Thoracic aorta (tissue), 2 donors: ENCODE results near the gene METAP1. TPM values are rescaled to one million over a fixed set of nuclear protein-coding genes. Genes with fewer than 3 reads are reported as not detected.
"Not testable (repeated sequence)": the region's sequence is repeated elsewhere in the genome, so short reads cannot be mapped to it uniquely, and the experiment has no call there.

Experiments
- ATAC-seq: fragments of 150-250 bp; one replicate; pipeline ENCODE4 v1.8.0; 2017; ENCODE audit warnings: low read depth; ENCODE audit not compliant: insufficient number of reproducible peaks, low FRiP score
- DNase-seq: peaks from one replicate; pipeline ENCODE4 v3.0.0-alpha.2; 2020; ENCODE audit warnings: low spot score
- H3K27ac ChIP-seq, 2 donors: fragments of 200-600 bp; sonication (generic); 1 replicate in 1 of 2; 2 replicates in 1 of 2; pipeline ENCODE4 v1.5.1; 2016; ENCODE audit warnings: mild to moderate bottlenecking in 2 of 2, moderate library complexity in 2 of 2
- H3K27me3 ChIP-seq: fragments of 200-600 bp; sonication (generic); replicated peaks from 2 replicates; pipeline ENCODE4 v1.6.0; 2016; ENCODE audit warnings: mild to moderate bottlenecking; ENCODE audit not compliant: insufficient read depth
- H3K36me3 ChIP-seq: fragments of 200-600 bp; sonication (generic); one replicate; pipeline ENCODE4 v1.5.1; 2016
- H3K4me1 ChIP-seq, 2 donors: fragments of 200-600 bp; sonication (generic); 1 replicate in 1 of 2; 2 replicates in 1 of 2; pipeline versions ENCODE4 v1.5.1 to v1.6.0; 2016; ENCODE audit warnings: low read depth in 2 of 2, mild to moderate bottlenecking in 1 of 2; ENCODE audit not compliant: control insufficient read depth in 1 of 2
- H3K4me3 ChIP-seq: fragments of 200-600 bp; sonication (generic); 2 replicates; pipeline ENCODE4 v1.5.1; 2016; ENCODE audit warnings: mild to moderate bottlenecking
- H3K9me3 ChIP-seq: fragments of 200-600 bp; sonication (generic); 2 replicates; pipeline ENCODE4 v1.5.1; 2016
- total RNA-seq, 2 donors: library from RNA; depleted of rRNA; stranded (reverse); fragments of >200 nt; gene quantifications; one replicate each; pipeline versions ENCODE4 v1.1.0 to v1.2.3, GENCODE V29; 2016
- TF ChIP-seq, protein P1 (sequence below): fragments of 200-600 bp; sonication (generic); IDR thresholded peaks from one replicate; pipeline ENCODE4 v1.5.1; 2019; ENCODE audit warnings: antibody characterized with exemption

Gene METAP1
- total RNA-seq, 2 donors from 2014 or later: 39.7 to 54.9 TPM

DNA sequence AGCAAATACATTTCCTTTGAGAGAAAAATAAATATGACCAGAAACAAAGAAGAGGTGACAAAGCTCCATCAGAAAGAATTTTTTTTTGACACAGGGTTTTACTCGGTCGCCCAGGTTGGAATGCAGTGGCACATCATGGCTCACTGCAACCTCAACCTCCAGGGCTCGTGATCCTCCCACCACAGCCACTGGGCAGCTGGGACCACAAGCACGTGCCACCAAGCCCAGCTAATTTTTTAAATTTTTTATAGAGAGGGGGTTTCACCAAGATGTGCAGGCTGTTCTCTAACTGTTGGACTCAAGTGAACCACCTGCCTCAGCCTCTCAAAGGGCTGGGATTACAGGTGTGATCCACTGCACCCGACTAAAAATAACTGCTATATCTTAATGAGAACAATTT is 82.8 kb downstream of the METAP1 start:
- TF ChIP-seq, protein P1, sequence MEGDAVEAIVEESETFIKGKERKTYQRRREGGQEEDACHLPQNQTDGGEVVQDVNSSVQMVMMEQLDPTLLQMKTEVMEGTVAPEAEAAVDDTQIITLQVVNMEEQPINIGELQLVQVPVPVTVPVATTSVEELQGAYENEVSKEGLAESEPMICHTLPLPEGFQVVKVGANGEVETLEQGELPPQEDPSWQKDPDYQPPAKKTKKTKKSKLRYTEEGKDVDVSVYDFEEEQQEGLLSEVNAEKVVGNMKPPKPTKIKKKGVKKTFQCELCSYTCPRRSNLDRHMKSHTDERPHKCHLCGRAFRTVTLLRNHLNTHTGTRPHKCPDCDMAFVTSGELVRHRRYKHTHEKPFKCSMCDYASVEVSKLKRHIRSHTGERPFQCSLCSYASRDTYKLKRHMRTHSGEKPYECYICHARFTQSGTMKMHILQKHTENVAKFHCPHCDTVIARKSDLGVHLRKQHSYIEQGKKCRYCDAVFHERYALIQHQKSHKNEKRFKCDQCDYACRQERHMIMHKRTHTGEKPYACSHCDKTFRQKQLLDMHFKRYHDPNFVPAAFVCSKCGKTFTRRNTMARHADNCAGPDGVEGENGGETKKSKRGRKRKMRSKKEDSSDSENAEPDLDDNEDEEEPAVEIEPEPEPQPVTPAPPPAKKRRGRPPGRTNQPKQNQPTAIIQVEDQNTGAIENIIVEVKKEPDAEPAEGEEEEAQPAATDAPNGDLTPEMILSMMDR: no peak
- no peak for ATAC-seq
- Histone ChIP-seq H3K27ac (no peak overlapping the region), H3K4me1 (peaks cover 4 to 23% of the 10 kb centered on the region in 2 donors), H3K9me3 (no peaks in the 10 kb centered on the region), H3K27me3 (no peaks in the 10 kb centered on the region), H3K4me3 (no peak overlapping the region), H3K36me3 (peaks cover 44% of the 10 kb centered on the region)
- no peak for DNase-seq

DNA sequence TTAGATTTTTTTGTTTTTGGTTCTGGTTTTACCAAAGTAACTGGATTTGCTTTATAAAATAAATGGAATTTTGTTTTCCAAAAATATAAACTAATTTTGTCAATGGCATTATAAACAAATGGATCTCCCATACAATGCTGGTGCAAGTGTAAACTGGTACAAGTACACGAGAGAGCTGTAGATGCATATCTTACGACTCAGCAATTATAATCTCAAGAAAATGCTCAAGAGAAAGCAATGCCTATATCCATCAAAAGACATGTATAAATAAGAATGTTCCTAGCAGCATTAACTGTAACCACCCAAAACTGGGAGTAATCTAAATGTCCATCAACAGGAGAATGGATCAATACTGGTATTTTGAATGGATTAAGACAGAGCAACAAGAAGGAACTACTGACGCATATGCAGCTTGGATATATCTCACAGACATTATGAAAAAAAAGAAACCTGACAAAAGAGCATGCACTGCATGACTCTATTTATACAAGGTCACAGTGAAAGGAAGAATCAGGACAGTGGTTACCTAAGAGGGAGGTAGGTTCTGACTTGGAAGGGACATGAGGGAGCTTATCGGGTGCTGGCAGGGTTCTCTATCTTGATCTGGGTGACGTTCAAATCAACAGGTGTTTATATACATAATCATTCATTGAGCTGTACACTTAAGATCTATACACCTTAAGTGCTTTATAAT is 83.6 kb downstream of the METAP1 start:
- DNase-seq (no peak), ATAC-seq (no peak)
- no peak overlapping the region for H3K4me3 ChIP-seq
- no peaks in the 10 kb centered on the region for H3K9me3 ChIP-seq
- no peak overlapping the region for H3K27ac ChIP-seq
- H3K36me3 ChIP-seq: peaks cover 44% of the 10 kb centered on the region
- H3K4me1 ChIP-seq: peaks cover 4 to 26% of the 10 kb centered on the region in 2 donors
- no peaks in the 10 kb centered on the region for H3K27me3 ChIP-seq
- TF ChIP-seq, protein P1: no peak

DNA sequence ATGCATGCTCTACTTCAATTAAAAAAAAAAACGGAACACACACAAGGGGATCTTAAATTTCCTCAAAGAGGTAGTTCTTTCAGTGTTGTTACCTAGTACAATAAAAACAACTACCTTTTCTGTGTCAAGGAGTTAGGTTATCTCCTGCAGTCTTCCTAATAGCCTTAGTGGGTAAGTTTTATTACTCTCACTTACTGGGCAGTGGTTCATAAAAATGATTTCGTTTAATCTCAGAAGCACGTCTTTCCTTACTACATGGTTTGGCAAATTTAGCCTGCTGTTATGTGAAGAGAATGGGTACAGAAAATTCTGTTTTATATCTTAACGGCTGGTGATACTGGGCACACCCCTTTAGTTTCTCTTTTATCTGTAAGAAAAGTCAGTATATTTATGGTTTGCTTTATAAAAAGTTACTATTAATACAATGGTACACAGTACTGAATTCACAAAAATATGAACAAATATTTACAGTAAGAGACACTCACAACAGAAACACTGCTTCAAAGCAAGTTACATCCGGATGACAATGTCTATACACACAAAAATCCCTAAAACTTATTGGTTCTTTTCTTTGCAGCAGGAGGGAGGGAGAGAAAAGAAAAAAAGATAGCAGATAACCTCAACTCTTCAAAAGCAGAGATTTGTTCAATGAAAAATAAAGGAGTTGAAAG is 84.2 kb downstream of the METAP1 start:
- H3K4me3 ChIP-seq: no peak overlapping the region
- no peak overlapping the region for H3K27ac ChIP-seq
- H3K27me3 ChIP-seq: no peaks in the 10 kb centered on the region
- no peak for ATAC-seq
- no peak for DNase-seq
- H3K9me3 ChIP-seq: no peaks in the 10 kb centered on the region
- TF ChIP-seq, protein P1: no peak
- peaks cover 47% of the 10 kb centered on the region for H3K36me3 ChIP-seq
- peaks cover 8 to 32% of the 10 kb centered on the region in 2 donors for H3K4me1 ChIP-seq

DNA sequence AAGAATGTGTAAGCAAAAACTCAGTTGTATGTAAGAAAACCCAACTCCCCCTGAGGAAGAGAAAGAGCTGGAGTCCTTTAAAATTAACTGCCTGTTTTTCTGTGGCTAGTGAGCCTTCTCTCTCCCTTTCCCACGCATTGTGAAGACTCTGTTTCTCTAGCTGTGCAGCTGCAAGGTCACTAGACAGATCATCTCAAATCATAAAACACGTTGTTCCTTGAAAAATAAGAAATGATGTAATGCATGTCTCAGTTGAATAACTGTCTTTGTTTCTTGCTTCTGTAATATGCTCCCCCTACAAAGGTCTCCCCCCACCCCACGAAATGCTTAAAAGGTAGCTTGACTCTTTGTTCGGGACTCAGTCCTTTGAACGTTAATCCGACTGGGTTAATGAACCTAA is 85.3 kb downstream of the METAP1 start:
- Histone ChIP-seq H3K36me3 (peaks cover 42% of the 10 kb centered on the region), H3K4me1 (peaks cover 8 to 43% of the 10 kb centered on the region in 2 donors)
- not testable (repeated sequence) for DNase-seq, H3K27me3 ChIP-seq, H3K4me3 ChIP-seq, H3K27ac ChIP-seq, H3K9me3 ChIP-seq, ATAC-seq

DNA sequence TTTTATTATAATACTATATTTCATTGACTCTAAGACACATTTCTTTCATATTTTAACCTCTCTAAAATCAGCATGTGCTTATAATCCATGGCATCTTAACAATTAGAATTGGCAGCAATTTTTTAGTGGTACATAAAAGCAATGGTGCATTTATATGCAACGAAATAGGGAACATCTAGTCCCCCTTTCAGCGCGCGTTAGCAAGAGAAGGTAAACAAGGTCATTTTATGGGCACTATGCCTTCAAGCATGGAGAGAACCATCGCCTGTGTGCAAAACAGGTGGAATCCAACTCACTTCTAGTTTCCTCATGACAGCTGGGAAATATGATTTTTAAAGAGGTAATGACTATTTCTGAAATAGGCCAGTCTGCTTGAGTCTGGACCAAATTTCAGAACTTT is 86.7 kb downstream of the METAP1 start:
- peaks cover 33% of the 10 kb centered on the region for H3K36me3 ChIP-seq
- TF ChIP-seq, protein P1: no peak
- ATAC-seq (no peak), DNase-seq (no peak)
- no peaks in the 10 kb centered on the region for H3K27me3 ChIP-seq
- H3K9me3 ChIP-seq: no peaks in the 10 kb centered on the region
- no peak overlapping the region for H3K4me3 ChIP-seq
- peaks cover 13 to 54% of the 10 kb centered on the region in 2 donors for H3K4me1 ChIP-seq
- no peak overlapping the region for H3K27ac ChIP-seq
